Measurements from ENCODE around the gene RIBC2.
"Not testable (repeated sequence)": the region's sequence is repeated elsewhere in the genome, so short reads cannot be mapped to it uniquely, and the experiment has no call there.

The RIBC2 gene

GRCh38 chr22:45444168-45444567 lies 30.7 kb downstream of the RIBC2 start:
- H3K4me3 ChIP-seq (ENCODE audit: low read depth, low read length) = no peak overlapping the region
- ChIA-PET POLR2A (no interaction called here), CTCF (interaction anchor here (0.8 to 15.2 kb wide), 2 partner anchors 12 to 107 kb away, joined by 4 to 286 read pairs; no protein-coding TSS in a partner anchor)
- TF ChIP-seq, protein P1, sequence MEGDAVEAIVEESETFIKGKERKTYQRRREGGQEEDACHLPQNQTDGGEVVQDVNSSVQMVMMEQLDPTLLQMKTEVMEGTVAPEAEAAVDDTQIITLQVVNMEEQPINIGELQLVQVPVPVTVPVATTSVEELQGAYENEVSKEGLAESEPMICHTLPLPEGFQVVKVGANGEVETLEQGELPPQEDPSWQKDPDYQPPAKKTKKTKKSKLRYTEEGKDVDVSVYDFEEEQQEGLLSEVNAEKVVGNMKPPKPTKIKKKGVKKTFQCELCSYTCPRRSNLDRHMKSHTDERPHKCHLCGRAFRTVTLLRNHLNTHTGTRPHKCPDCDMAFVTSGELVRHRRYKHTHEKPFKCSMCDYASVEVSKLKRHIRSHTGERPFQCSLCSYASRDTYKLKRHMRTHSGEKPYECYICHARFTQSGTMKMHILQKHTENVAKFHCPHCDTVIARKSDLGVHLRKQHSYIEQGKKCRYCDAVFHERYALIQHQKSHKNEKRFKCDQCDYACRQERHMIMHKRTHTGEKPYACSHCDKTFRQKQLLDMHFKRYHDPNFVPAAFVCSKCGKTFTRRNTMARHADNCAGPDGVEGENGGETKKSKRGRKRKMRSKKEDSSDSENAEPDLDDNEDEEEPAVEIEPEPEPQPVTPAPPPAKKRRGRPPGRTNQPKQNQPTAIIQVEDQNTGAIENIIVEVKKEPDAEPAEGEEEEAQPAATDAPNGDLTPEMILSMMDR (IDR thresholded peaks at IDR 0.05; ENCODE audit: insufficient read depth, low read length, missing control alignments) = no peak
- DNase-seq (ENCODE audit: low read depth, low spot score) = no peak

GRCh38 chr22:45445031-45445710 lies 31.7 kb downstream of the RIBC2 start:
- POLR2A ChIA-PET = no interaction called here
- CTCF ChIA-PET = interaction anchor here (15.2 kb wide), 1 partner anchor 106 kb away, joined by 286 read pairs; no protein-coding TSS in a partner anchor
- no peak for DNase-seq (ENCODE audit: low read depth, low spot score)
- TF ChIP-seq, protein P1 (IDR thresholded peaks at IDR 0.05; ENCODE audit: insufficient read depth, low read length, missing control alignments) = no peak
- H3K4me3 ChIP-seq (ENCODE audit: low read depth, low read length) = no peak overlapping the region

- no peak overlapping the region for H3K4me3 ChIP-seq (ENCODE audit: low read depth, low read length)
- POLR2A ChIA-PET = no interaction called here
- no peak for DNase-seq (ENCODE audit: low read depth, low spot score)
- CTCF ChIA-PET = interaction anchor here (2.1 to 15.2 kb wide), 2 partner anchors 8 to 105 kb away, joined by 7 to 286 read pairs; no protein-coding TSS in a partner anchor
- TF ChIP-seq, protein P1 (IDR thresholded peaks at IDR 0.05; ENCODE audit: insufficient read depth, low read length, missing control alignments) = no peak
Measured at GRCh38 chr22:45446216-45446615, 32.7 kb downstream of the RIBC2 start.

DNA sequence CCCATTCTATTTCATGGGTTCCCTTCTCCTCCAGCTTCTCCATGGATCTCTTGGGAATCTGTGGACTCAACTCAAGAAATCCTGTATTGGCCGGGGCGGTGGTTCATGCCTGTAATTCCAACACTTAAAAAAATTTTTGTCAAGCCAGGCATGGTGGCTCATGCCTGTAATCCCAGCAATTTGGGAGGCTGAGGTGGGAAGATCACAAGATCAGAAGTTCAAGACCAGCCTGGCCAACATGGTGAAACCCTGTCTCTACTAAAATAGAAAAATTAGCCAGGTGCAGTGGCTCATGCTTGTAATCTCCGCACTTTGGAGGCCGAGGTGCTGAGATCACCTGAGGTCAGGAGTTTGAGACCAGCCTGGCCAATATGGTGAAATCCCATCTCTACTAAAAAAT lies 34.1 kb downstream of the RIBC2 start:
- POLR2A ChIA-PET; DNase-seq (ENCODE audit: low read depth, low spot score); H3K4me3 ChIP-seq (ENCODE audit: low read depth, low read length): not testable (repeated sequence)
- CTCF ChIA-PET = interaction anchor here (2.1 to 15.2 kb wide), 2 partner anchors 10 to 103 kb away, joined by 7 to 286 read pairs; no protein-coding TSS in a partner anchor

DNA sequence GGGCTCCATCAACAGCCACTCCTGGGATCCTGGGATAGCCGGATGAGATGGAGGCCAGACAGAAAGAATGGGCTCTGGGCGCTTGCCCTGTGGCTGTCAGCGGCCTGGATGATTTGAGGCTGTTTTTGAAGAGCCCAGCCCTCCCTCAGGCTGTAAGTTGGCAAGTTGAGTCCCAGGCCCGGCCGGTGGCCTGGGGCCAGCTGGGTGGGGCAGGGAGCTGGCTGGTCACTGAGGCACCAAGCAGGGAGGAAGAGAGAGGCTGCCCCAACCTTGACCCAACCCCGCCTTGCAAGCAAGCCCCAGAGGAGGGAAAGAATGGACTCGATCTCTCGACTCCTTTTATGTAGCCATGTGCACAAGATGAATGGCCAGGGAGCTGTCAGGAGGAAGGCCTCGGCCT lies 34.9 kb downstream of the RIBC2 start:
- POLR2A ChIA-PET = no interaction called here
- H3K4me3 ChIP-seq (ENCODE audit: low read depth, low read length) = no peak overlapping the region
- TF ChIP-seq, protein P1 (IDR thresholded peaks at IDR 0.05; ENCODE audit: insufficient read depth, low read length, missing control alignments) = no peak
- CTCF ChIA-PET = interaction anchor here (1.5 to 15.2 kb wide), 2 partner anchors 11 to 102 kb away, joined by 5 to 286 read pairs; no protein-coding TSS in a partner anchor
- no peak for DNase-seq (ENCODE audit: low read depth, low spot score)

DNA sequence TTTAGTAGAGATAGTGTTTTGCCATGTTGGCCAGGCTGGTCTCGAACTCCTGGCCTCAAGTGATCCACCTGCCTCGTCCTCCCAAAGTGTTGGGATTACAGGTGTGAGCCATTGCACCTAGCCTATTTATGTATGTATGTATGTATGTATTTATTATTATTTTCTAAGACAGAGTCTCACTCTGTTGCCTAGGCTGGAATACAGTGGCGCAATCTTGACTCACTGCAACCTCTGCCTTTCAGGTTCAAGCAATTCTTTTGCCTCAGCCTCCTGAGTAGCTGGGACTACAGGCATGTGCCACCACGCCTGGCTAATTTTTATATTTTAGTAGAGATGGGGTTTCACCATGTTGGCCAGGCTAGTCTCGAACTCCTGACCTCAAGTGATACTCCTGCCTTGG lies 35.9 kb downstream of the RIBC2 start:
- CTCF ChIA-PET = interaction anchor here (1.0 to 15.2 kb wide), 4 partner anchors 8 to 128 kb away, joined by 3 to 286 read pairs (median 4); no protein-coding TSS in a partner anchor
- POLR2A ChIA-PET = not testable (repeated sequence)

DNA sequence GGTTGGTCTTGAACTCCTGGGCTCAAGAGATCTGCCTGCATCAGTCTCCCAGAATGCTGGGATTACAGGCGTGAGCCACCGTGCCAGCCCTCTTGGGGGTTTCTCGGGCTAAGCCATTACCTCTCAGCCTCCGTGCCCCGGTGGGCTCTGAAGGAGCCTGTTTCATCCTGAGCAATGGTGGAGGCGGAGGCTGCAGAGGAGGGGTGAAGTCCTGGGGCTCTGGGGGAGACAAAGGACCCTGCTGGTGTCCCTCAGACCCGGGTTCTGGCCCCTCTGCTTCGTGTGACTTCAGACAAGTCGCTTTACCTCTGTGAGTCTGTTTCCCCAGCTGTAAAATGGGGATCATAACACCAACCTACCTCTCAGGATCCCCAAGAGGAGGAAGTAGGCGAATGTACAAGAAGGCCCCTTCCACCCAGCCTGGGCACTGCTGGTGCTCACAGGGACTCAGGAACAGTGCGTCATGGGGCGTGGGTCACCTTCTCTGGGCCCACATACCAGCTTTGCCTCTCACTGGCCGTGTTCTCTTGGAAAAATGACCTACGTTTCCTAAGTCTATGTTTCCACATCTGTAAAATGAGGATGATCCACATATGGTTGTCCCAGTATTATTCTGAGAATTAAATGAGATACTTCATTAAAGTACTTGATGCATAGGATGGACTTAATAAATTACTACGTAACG lies 36.8 kb downstream of the RIBC2 start:
- no peak overlapping the region for H3K4me3 ChIP-seq (ENCODE audit: low read depth, low read length)
- POLR2A ChIA-PET = no interaction called here
- TF ChIP-seq, protein P1 (IDR thresholded peaks at IDR 0.05; ENCODE audit: insufficient read depth, low read length, missing control alignments) = no peak
- CTCF ChIA-PET = interaction anchor here (1.0 to 15.2 kb wide), 3 partner anchors 9 to 127 kb away, joined by 3 to 286 read pairs (median 4); no protein-coding TSS in a partner anchor
- DNase-seq (ENCODE audit: low read depth, low spot score) = no peak

More for the DNA sequence above, 35.9 kb downstream of the RIBC2 start:
- not testable (repeated sequence) for DNase-seq (ENCODE audit: low read depth, low spot score); H3K4me3 ChIP-seq (ENCODE audit: low read depth, low read length)
